ENCODE results near the gene LY6G5C.

The LY6G5C gene

DNA sequence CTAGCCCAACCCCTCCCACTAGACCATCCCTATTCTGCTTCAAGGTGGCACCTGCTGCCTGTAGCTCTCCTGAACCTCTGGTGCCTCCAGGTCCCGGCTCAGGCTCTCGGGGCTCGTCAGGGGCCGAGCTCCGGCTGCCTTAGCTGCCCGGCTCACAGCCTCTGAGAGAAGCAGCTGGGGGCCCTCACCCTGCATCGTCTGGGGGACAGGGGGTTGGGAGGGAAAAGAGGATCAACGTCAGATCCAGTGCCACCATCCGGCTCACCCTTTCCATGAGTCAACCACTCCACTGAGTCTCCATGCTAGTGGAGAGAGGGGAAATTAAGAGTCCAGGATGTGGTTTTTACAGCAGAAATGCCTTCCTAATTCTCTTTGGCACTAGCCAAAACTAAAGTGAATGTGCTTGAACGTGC lies 41.4 kb downstream of the LY6G5C start:
- no peak for DNase-seq (ENCODE audit: low spot score)

DNA sequence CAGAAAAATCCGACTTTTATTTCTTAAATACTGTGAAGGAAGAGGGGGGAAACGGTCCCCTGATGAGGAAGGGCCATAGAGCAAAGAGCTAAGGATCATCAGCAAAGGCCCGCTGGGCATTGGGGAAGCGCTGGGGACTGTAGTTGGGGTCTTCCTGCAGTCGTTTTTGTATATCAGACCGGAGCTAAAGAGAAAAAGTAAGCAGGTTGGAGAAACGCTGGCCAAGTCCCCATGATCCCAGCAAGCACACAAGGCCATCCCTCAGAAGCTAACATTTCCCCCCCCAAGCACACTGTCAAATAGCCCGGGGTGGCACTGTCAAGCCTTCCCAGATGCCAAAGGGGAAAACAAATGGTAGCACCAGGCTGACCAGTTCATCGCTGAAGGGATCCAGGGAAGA lies 41.8 kb downstream of the LY6G5C start:
- DNase-seq (ENCODE audit: low spot score): no peak

DNA sequence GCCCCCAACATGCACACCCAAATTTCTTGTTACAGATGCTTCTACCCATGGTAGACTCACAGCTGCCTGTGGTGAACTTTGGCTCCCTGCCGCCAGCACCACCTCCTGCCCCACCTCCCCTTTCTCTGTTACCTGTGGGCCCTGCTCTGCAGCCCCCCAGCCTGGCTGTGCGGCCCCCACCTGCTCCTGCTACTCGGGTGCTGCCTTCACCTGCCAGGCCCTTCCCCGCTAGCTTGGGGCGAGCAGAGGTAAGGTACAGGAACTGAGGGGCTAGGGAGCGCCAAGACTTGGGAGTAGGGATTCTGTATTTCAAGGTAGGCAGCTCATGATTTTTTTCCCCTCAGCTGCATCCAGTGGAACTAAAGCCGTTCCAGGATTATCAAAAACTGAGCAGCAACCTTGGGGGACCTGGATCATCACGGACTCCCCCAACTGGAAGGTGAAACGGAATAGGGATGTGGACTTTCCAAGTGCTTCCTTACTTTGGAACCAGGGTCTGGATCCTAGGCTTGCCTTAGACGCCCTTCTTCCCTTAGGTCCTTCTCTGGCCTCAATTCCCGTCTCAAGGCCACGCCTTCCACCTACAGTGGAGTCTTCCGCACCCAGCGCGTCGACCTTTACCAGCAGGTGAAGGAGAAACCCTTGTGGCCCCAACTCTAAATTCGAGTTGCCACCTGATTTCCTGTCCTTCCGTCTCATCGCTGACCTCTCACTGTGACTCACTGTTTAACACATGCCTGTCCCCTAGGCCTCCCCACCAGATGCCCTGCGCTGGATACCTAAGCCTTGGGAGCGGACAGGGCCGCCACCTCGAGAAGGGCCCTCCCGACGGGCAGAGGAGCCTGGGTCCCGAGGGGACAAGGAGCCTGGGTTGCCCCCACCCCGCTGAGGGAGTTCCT lies 43.9 kb downstream of the LY6G5C start:
- DNase-seq (ENCODE audit: low spot score): no peak

DNA sequence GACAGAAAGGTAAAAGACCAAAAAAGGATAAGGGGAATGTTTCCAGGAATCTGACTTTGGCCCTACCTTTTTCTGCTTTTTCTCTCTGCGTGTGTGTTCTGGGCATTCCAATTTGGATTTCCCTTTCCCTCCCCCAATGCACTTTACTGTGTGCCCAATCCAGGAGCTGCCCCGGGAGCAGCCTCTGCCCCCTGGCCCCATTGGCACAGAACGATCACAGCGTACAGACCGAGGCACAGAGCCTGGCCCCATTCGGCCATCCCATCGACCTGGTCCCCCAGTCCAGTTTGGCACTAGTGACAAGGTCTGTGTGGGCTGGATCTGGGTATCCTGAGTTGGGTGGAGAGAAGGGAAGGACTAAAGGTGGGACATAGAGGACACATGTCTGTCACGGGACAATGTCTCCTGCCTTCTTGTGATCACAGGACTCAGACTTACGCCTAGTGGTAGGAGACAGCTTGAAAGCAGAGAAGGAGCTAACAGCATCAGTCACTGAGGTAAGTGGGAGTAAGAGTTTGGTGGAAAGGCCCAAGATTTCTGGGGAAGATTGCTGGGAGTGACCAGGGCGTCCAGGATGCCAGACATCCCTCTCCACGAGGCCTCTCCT lies 45.8 kb downstream of the LY6G5C start:
- no peak for DNase-seq (ENCODE audit: low spot score)

DNA sequence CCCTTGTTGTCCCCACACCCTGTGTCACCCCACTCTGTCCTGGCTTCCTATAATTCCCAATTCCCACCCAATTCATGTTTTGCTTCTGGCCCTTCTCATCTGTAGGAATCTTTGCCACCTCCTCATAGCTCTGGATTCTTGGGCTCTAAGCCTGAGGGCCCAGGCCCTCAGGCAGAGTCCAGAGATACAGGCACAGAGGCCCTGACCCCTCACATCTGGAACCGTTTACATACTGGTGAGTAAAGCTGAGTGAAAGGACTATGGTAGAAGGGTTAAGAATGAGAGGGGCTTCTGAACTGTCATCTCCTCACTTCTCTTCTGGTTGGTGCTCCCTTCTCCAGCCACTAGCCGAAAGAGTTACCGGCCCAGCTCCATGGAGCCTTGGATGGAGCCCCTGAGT lies 46.7 kb downstream of the LY6G5C start:
- no peak for DNase-seq (ENCODE audit: low spot score)

DNA sequence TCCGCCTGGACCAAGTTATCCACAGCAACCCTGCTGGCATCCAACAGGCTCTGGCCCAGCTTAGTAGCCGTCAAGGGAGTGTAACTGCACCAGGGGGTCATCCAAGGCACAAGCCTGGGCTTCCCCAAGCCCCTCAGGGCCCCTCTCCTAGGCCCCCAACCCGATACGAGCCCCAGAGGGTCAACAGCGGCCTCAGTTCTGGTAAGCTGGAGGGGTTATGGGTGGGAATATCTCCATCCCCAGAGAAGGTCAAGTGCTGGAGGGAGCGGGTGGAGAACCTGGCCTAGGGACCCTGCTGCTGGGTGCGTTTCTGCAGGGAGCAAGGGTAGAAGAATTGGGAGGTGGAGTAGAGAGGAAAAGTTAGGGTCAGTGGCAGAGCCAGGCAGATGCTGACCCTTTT lies 47.4 kb downstream of the LY6G5C start:
- no peak for DNase-seq (ENCODE audit: low spot score)

DNA sequence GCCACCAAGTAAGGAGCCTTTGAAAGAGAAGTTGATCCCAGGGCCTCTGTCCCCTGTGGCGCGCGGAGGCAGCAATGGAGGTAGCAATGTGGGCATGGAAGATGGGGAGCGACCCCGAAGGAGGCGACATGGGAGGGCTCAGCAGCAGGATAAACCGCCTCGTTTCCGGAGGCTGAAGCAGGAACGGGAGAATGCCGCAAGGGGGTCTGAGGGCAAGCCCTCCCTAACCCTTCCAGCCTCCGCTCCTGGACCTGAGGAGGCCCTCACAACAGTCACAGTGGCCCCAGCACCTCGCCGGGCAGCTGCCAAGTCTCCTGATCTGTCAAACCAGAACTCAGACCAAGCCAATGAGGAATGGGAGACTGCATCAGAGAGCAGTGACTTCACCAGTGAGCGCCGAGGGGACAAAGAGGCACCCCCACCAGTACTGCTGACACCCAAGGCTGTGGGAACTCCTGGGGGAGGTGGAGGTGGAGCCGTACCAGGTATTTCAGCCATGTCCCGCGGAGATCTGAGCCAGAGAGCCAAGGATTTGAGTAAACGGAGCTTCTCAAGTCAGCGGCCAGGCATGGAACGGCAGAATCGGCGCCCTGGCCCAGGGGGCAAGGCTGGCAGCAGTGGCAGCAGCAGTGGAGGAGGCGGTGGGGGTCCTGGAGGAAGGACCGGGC lies 48.5 kb downstream of the LY6G5C start:
- DNase-seq (ENCODE audit: low spot score): no peak

DNA sequence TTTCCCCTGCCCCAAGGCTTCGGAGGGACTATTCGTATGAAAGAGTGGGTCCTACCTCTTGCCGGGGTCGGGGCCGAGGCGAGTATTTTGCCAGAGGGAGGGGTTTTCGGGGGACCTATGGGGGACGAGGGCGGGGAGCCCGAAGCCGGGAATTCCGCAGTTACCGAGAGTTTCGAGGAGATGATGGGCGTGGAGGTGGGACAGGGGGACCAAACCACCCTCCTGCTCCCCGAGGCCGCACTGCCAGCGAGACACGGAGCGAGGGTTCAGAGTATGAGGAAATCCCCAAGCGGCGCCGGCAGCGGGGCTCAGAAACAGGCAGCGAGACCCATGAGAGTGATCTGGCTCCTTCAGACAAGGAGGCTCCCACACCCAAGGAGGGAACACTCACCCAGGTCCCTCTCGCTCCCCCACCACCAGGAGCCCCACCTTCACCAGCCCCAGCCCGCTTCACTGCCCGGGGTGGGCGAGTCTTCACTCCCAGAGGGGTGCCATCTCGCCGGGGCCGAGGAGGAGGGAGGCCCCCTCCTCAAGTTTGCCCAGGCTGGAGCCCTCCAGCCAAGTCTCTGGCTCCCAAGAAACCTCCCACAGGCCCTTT lies 49.1 kb downstream of the LY6G5C start:
- no peak for DNase-seq (ENCODE audit: low spot score)

DNA sequence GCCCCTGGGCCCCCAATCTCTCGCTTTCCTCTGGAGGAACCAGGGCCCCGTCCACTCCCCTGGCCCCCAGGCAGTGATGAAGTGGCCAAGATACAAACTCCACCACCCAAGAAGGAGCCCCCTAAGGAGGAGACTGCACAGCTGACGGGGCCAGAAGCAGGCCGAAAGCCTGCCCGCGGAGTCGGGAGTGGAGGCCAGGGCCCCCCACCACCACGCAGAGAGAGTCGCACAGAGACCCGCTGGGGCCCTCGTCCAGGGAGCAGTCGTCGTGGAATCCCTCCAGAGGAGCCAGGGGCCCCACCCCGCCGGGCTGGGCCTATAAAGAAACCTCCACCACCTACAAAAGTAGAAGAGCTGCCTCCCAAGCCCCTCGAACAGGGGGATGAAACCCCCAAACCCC lies 49.7 kb downstream of the LY6G5C start:
- DNase-seq (ENCODE audit: low spot score): no peak

DNA sequence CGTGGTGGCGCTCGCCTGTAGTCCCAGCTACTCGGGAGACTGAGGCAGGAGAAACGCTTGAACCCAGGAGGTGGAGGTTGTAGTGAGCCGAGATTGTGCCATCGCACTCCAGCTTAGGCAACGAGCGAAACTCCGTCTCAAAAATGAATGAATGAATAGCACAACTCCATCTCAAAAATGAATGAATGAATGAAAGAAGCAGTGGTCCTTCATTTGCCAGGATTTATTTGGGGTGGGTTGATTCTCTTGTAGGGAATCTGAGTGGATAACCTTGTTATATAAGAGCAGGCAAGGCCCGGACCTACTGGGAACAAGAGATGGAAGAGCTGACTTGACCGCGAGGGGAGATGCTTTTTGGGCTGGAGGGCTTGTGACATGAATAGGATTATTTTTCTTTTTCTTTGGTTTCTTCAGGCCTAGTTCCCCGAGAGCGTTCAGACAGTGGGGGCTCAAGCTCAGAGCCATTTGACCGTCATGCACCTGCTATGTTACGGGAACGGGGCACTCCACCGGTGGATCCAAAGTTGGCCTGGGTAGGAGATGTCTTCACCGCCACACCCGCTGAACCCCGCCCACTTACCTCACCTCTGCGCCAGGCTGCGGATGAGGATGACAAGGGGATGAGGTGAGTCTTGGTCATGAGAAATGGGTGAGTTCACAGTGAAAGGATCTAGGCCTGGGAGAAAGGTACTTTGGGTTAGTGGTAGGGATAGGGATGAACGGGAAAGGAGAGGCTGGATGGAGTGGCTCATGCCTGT lies 50.5 kb downstream of the LY6G5C start:
- DNase-seq (ENCODE audit: low spot score): no peak

DNA sequence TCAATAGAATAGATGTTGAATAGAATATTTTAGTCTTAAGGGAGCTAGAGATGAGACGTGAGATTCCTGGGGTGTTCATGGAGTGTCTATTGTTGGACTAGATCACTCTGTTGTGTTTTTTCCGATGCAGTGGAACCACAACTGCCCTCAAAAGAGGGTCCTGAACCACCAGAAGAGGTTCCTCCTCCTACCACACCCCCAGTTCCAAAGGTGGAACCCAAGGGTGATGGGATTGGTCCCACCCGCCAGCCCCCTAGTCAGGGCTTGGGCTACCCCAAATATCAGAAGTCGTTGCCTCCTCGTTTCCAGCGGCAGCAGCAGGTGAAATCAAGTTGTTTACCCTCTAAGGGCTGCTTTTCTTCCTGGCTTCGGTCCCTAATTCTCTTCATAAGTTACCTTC lies 51.9 kb downstream of the LY6G5C start:
- no peak for DNase-seq (ENCODE audit: low spot score)

DNA sequence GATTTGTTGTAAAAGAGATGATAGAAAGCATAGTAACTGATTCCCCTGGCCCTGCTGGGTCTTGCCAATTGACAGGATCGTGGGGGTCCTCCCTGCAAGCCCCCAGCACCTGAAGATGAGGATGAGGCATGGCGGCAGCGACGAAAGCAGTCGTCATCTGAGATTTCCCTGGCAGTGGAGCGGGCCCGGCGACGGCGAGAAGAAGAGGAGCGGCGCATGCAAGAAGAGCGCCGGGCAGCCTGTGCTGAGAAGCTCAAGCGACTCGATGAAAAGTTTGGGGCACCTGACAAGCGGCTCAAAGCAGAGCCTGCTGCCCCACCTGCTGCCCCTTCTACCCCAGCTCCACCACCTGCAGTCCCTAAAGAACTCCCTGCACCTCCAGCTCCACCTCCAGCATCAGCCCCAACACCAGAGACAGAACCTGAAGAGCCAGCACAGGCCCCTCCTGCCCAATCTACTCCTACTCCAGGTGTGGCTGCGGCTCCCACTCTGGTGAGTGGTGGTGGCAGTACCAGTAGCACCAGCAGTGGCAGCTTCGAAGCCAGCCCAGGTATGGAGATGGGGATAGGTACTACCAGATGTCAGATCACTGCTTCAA lies 53.1 kb downstream of the LY6G5C start:
- no peak for DNase-seq (ENCODE audit: low spot score)

DNA sequence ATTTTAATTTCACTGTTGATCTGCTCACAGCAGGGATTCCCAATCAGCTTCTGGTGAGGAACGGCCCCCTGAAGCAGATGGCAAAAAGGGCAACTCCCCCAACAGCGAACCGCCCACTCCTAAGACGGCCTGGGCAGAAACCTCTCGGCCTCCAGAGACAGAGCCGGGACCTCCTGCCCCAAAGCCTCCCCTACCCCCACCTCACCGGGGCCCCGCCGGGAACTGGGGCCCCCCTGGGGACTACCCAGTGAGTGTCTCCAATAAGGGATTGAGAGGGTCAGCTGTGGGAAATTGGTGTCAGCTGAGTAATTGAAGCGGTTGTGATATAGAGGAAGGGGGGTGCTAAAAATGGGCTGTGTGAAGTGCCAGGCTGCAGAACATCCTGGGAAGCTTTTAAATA lies 53.9 kb downstream of the LY6G5C start:
- no peak for DNase-seq (ENCODE audit: low spot score)

Data from ecto neural progenitor cell (in vitro differentiated cells).